Stimulated activated CD4-positive, alpha-beta T cell treated with anti-CD3 and anti-CD28 coated beads, Interleukin-15, amount 100 ng/mL, for 1 hour (primary cell): ENCODE data around the gene SPRED2.

Source experiments
- DNase-seq, 2 donors: peaks; one replicate each; pipeline ENCODE4 v3.0.0-alpha.2; 2020; ENCODE audit warnings: low read depth in 1 of 2, low spot score in 1 of 2

The SPRED2 gene

DNA sequence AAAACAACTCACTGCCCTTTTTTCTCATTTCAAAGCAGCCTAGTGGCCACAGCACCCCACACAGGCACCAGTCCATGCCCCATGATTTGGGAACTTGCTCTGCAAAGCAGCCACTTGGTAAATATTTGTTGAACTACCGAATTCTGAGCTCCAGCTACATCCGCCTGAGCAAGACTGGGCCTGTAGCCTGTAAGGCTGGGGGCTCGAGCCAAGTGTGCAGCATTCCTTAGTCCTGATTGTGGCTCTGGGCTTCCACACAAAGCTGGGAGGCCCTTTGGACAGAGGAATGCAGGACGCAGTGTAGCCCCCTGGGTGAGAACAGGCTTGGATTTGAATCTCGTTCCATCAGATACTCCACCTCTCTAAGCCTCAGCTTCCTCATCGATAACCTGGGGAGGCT, 116.3 kb downstream of the SPRED2 start:
- DNase-seq = no peak

DNA sequence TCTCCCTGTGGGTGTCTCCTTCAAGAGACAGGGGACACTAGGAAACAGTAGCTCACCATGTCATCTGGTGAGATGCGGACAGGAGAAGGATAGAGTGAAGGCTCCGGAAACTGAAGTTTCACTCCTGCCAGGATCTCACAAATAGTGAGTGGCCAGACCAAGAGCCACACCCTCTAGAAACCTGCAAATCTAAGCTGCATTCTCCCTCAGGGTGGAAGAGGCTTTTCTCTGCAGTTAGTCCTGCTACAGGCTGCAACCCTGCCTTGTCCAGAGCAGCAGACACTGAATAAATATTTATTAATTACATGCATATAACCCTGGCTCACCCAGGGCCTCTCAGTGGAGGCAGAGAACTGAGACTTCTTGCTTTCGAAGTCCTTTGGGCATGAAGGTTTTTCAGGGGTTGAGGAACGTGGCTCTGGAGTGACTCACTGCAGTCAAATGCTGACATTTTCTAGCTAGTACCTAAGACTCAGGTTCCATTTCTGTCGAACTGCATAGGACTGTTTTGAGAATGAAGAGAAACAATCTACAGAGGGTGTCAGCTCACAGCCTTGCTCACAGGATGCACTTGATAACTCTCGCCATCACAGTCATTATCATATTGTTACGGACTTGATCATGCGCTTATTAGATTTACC, 117.5 kb downstream of the SPRED2 start:
- DNase-seq = no peak

DNA sequence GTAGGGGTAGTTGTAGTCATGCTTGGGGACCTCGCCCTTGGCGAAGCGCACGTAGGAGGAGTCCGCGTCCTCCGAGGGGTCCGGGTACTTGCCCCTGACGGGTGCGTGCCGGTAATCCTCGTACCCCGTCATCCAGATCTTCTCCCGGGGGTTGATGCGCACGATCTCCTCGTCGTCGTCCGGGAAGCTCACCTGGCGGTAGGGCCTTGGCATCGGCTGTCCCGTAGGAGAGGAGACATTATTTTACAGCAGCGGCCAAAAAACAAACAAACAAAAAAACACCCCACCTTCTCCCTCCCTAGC, 118.5 kb downstream of the SPRED2 start:
- DNase-seq = no peak

DNA sequence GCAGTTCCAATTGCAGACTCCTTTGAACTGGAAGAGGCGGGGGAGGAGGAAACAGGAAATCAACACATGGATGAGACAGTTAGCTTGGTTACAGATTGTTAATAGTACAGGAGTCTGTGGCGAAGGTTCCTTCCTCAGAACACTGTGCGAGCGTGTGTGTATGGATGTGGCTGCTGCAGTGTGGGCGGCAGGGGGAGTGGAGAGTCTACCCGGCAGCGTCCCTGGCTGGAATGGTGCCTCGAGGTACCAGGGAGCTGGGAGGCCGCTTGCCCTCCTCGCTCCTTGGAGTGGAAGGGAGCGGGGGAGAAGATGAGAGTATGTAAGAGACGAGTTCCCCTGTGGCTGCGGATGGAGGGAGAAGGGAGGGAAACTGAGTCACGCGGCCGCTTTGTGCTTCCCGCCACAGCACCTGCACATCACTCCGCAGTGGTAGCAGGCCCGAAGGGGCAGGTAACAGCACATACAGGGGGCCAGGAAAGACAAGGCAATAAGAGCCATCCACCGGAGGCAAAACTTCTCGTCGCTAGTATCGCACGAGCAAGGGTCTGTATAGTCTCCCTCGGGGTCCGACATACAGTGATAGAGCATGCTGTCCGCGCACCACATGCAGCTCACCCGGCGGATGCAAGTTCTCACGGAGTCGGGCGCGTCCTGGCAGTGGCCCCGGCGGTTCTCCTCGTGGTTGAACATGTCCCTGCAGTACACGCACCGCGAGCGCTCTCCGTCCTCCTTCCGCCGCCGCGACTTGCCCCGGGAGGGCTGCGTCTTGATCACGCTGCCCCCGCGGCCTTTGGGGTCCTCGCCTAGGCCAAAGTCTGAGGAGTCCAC, 119.1 kb downstream of the SPRED2 start:
- no peak for DNase-seq

DNA sequence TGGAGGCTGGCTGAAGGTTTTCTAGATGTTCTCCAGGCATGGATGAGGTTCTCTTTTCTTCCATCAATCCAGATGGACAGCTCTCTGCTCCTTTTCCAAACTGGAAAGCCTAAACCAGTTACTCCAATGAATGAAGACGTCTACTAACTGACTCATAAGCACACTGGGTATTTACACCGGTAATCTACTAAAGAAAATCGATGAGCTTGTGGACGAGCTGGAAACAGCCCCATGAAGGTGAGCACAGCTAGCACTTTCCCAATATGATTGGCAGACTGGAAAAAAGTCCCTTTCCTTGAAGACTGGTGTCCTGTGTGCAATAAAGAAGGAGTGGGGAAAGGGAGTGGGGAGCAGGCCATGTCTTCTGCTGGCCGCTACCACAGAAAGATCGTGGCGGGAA, 120.8 kb downstream of the SPRED2 start:
- DNase-seq = no peak

DNA sequence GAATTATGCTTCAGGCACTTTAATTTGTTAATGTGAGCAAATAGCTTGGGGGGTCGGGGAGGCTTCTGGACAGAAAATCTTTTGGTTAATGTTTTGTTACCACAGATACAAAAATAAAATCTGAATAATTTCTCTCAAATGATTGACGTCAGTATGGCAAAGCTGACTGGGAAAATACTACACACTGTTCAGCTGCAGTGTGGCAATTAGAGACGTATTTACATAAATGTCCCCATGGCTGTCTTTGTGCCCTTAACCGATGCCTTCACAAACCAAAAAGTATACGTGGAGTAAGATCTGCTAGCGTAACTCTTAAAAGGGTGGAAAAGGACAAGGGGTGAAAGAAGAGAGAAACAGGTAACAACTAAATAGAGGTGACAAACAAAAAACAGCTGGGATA, 121.3 kb downstream of the SPRED2 start:
- no peak for DNase-seq

DNA sequence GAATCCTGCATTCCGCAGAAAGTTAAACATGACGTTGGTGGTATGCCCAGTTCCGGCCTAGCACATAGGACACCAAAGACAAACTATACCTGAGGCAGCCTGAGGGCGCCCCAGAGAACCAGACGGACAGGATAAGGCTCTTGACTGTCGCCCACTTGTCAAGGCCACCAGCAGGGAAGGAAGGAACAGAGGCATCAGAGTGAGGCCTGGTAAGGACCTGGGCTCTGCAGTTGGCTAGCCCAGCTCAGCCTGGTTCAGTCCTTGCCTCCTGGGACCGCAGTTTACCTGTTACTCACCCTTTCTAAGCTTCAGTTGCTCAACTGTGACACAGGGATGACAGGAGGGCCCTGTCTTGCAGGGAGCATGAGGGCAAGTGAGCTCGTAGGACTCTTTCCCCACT, 122.7 kb downstream of the SPRED2 start:
- no peak for DNase-seq

DNA sequence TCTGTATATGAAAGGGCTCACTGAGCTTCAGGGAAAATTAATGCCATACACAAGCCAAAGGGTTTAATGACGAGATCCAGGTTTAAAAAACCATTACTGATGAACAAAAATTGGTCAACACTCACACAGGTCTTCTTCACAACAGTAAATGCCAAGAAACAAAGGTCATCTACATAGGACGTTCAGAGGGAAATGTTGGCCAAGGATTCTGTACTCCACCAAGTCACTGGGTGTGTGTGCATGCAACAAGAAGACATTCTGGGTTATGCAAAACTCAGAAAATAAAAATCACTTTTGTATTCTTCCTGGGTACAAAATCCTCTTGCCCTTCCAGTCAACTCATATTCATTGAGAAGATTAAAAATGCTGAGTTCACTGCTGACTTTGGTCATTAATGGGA, 126.5 kb downstream of the SPRED2 start:
- DNase-seq = no peak

DNA sequence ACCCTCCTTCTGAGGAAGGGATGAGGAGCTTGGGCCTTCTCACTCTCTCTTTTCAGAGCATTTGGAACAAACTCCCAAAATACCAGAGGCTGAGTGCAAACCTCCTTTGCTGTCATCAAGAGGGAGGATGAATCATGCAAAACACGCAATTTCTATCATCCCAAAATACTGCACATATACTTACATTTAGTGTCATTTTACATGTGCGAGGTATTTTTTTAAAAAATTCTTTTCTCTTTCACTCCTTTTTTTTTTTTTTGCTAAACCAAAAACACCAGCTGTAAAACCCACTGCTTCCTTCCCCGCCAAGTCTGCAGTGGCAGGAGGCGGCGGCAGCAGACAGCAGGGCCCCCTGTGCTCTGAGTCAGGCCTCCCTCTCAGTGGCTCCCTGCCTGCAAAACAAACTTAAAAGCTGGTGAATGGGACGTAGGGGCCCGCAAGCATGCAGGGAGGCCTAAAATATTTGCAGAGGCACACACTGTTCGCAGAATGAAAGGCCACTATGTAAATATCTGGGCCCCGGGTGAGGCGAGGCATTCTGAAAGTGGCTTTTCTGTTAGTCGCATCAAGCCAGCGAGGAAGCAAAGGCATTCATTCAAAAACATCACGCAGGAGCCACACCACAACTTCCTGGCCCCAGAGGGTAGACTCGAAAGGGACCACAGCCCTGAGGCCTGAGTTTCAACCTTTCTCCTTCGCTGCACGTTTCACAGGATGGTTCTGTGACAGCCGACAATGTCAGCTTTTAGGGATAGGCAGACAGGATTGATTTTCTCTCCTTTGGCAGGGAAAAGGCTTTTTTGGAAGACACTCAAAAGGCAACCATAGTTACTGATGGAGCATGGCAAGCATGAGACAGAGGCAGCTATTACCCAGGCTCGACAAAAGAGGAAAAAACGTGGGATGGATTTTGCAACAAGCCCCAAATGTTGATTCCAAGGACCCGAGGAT, 131.4 kb downstream of the SPRED2 start:
- peak; percentile 40 to 58 for DNase-seq

DNA sequence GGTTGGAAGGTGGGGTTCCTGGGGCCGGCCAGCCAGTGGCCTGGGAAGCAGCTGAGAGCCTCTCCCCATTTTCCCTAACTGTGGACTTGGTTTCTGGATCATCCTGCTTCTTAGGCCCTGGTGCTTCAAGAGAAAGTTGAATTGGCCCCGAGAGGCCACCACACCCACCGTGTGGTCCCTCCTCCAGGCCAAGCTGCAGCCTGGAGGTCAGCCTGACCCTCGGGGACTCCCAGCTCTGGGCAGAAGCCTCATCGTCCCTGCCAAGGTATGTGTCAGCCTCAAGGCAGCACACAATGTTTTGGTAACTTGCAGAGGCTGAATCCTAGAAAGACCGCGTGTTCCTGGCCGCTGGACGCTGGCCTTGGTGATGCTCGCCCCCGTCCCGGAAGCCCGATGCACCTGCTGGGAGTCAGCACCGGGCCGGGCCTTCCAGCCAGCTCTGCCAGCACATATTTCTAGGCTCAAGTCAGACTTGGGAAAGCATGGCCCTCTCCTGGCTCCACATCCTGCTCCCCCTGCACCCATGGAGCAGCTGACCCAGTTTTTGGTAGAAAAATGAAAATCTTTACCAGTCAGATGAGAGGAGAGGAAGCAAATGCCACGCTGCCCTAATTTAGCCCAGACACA, 132.2 kb downstream of the SPRED2 start:
- no peak for DNase-seq

DNA sequence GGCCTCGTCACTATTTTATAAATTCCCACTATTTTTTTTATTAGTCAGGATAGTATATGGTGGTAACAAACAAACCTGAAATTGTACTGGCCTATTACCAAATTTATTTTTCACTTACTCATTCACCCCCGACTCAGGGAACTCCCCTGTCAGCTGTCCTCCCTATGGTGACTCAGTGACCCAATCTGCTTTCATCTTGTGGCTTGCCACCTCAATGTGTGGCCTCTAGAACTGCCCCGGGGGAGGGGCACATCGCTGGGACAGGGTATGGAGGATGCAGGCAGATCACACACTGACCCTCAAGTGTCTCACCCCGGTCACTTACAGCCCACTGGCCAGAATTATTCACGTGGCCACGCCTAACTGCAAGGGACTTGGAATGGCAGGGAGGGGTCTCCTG, 133.2 kb downstream of the SPRED2 start:
- peak in 1 of 2 donors; percentile 24 for DNase-seq

DNA sequence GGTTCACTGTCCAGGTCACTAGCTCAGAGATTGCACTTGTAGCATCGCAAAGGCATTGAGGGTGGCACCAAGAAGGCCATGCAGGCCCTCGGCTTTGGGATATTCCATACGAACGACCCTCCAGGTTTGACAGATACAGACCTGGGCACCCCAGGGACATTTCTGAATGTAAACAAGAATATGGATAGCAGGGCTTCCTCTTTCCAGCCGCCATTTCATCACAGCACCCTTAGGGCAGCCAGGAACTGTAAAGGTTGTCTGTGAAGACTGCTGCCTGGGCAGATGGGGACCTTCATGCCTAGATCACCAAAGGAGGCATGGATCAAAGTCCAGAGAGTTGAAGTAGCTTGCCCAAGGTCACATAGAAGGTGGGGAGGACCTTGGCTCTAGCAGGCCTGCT, 134.3 kb downstream of the SPRED2 start:
- no peak for DNase-seq

DNA sequence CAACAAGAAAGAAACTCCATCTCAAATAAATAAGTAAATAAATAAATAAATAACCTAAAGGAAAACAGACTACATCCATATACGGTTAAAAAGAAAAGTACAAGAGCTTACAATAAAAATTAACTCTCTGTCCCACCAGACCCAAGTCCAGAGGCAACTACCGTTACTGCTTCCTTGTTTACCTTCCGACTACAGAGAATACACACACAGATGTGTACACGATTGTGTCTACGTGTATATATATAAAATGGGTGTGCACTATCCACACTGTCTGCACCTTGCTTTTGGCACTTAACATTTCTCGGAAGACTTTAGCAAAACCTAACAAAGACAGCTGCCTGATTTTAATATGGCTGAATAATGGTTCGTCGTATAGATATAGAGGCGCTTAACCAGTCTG, 134.9 kb downstream of the SPRED2 start:
- DNase-seq = no peak

DNA sequence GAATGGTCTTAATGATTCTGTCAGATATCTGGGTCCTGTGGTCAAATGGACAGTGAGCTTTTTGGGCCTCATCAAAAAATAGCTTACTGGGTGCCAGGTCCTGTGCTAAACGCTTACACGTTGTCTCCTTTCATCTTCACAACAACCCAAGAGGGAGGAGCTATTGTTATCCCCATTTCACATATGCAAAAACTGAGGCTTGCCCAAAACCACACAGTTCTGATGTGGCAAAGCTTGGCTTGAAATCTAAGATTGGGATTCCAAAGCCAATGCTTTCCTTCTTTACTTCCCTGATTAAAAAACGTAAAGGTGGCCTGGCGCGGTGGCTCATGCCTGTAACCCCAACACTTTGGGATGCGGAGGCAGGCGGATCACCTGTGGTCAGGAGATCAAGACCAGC, 135.4 kb downstream of the SPRED2 start:
- no peak for DNase-seq

DNA sequence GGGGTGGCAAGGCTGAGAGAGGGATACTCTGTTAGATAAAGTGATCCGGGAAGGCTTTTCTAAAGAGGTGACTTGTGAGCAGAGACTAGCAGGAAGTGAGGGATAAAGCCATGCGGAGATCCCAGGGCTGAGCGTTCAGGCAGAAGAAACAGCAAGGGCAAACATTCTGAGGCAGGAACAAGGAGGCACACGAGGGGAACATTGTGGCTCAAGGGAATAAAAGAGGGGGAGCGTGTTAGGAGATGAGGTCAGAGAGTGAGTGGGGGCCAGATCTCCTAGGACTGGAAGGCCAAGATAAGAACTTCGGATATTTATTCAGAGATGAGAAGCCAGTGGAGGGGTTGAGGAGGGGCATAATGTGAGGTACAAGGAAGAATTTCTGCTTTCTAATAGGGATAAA, 137.7 kb downstream of the SPRED2 start:
- no peak for DNase-seq

DNA sequence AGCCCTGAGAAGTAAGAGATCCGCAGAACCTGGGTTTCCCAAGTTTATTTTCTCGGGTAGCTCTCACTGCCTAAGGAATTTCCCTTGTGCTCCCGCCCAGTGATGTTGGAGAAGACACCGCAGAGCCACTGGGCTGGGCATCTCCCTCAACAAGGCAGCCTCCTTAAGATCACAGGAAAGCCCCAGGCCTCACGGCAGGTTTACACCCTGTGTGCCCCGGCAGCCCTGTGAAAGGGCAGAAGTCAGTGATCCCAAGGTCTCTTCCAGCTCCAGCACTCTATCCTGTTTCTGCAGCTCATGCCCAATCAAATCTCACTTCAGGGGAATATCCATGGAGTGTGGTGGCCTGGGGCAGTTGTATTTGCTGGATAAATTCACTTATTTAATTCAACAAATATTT, 138.3 kb downstream of the SPRED2 start:
- no peak for DNase-seq

DNA sequence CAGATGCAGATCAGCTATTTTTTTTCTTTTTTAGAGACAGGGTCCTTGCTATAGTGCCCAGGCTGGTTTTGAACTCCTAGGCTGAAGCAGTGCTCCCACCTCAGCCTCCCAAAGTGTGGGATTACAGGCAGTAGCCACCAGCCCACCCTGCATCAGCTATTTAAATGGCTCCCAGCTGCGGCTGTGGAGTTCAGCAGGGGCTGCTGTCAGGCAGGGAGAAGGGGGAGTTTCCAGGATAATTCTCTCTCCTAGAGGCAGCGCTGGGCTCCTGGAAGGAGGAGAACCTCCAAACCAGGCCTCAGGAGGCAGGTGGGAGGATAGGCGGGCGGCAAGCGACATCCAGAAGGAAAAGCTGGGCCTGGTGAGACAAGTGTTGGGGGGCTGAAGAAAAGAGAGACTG, 139.0 kb downstream of the SPRED2 start:
- no peak for DNase-seq

DNA sequence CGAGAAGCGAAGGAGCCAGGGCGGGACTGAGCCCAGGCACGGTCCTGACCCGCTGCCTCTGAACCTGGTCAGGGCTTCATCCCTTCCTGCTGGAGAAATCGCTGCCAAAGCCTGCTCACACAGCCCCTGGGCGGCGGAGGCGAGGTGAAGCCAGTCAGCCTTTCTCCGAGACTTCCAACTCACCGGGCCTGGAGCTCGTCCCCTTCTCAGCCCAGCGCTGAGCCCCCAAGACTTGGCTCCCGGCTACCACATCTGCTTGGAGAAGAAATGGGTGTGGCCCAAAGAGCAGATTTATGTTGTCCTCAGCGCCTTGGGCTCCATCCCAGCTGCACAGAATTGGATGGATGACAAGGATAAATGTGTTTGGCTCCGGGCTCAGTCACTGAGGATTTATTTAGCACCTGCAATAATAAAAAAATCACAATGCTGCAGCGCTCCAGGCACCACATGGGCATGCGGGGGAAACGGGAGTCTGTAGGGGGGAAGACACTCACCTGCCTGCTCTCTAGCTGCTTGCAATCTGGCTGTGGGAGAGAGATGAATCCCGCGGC, 139.9 kb downstream of the SPRED2 start:
- no peak for DNase-seq

DNA sequence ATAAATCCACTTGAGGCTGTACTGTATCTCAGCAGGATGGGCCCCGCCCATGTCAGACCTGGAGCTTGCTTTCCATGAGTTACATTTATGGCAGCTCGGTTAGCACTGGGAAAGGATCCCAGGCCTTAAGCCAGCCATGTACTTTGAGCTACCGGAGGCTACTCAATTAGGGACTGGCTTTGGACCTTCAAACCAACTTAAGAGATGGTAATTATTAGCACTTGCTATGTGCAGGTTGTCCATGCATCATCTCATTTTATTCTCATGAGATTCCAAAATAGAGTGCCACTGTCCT, 140.3 kb downstream of the SPRED2 start:
- DNase-seq = no peak

DNA sequence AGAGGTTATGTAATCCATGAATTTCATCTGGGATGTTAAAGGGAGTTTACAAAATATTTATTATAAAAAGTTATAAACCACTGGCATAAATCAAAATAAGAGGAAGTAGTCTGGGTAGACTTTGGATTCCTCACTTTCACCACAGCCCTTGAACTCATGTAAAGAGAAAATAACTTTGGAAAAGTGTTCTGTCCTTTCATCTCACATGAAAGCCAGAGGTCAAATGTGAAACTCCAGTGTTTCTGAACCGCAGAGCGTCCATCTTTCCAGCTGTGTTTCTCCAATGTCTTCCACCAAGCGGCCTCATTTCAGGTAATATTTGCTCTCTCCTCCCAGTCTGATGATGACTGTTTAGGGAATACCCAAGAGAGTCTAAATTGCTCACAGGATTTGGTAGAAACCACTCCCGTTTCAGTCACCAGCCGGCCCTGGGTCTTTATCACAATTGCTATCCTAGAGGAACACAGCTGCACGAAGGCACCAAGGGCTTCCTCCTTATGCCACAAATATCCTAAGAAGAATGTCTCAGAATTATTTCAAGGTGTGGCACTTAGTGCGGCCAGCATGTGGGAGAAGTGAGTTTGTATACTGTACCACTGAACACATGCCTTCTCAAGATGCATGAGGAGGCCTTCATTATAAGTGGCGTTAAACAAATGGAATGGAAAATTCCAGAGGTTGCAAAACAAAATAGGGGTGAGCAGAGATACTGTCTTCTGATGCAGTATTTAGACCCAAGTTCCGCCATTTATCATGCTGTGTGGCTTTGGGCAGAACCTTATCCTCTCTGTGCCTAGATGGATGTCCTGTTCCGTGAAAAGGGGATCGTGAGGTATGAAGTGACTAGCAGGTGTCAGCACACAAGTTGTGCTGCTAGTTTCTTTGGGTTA, 140.9 kb downstream of the SPRED2 start:
- no peak for DNase-seq
